ENCODE data around the gene PRKCE. TPM values are rescaled to one million over a fixed set of nuclear protein-coding genes. Genes with fewer than 3 reads are reported as not detected.
A peak's percentile ranks its signal among the peaks of the same experiment; 100 is the strongest.

Gene PRKCE
- total and polyA plus RNA-seq, 3 experiments from 2014 or later, result 3.1 to 9.6 (median 7.9) TPM

GRCh38 chr2:45834372-45834771 lies 182.9 kb downstream of the PRKCE start:
- Mint-ChIP-seq H3K4me1 (peaks cover 4 to 8% (median 7%) of the 10 kb centered on the region in 3 donors), H3K27ac (no peak overlapping the region), H3K36me3 (peaks cover 0 to 17% (median 2%) of the 10 kb centered on the region in 3 donors), H3K27me3 (no peaks in the 10 kb centered on the region), H3K9me3 (peaks cover 8 to 17% (median 15%) of the 10 kb centered on the region in 5 donors), H3K4me3 (no peak overlapping the region)
- no peak overlapping the region for H3K27ac ChIP-seq (ENCODE audit: low read depth, low read length)
- H3K36me3 ChIP-seq (ENCODE audit: insufficient read depth, low read length), result no peaks in the 10 kb centered on the region
- CTCF ChIA-PET, result no interaction called here
- POLR2A ChIA-PET, result no interaction called here
- no peaks in the 10 kb centered on the region for H3K27me3 ChIP-seq (ENCODE audit: insufficient read depth, low read length, poor library complexity, severe bottlenecking)
- H3K4me3 ChIP-seq (ENCODE audit: low read length), result no peak overlapping the region
- DNase-seq, result no peak
- H3K9me3 ChIP-seq (ENCODE audit: low read length), result no peaks in the 10 kb centered on the region
- no peaks in the 10 kb centered on the region for H3K4me1 ChIP-seq (ENCODE audit: insufficient read depth, low read length)

DNA sequence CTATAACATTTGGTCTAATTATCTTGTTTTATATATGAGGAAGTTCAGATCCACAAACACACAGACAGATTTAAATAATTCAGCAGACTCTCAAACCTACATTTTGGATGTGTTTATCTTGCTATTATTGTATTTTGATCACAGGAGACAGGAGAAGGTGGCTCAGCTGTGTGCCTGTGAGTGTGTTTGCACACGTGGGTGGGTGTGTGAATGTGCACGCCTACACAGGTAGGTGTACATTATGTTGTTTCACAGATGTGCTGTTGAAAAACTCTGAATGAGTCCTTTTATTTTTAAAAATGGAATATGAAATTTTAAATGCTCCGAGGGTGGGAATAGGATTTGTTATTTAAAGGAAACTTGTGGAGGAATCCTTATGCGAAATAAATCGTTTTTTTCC lies 183.4 kb downstream of the PRKCE start:
- H3K36me3 ChIP-seq (ENCODE audit: insufficient read depth, low read length), result no peaks in the 10 kb centered on the region
- DNase-seq, result no peak
- Mint-ChIP-seq H3K27me3 (no peaks in the 10 kb centered on the region), H3K4me3 (no peak overlapping the region), H3K36me3 (peaks cover 0 to 16% (median 2%) of the 10 kb centered on the region in 3 donors), H3K27ac (no peak overlapping the region), H3K4me1 (peaks cover 4 to 8% (median 7%) of the 10 kb centered on the region in 3 donors), H3K9me3 (peaks cover 8 to 15% (median 13%) of the 10 kb centered on the region in 5 donors)
- no peaks in the 10 kb centered on the region for H3K27me3 ChIP-seq (ENCODE audit: insufficient read depth, low read length, poor library complexity, severe bottlenecking)
- H3K9me3 ChIP-seq (ENCODE audit: low read length), result no peaks in the 10 kb centered on the region
- ChIA-PET POLR2A (no interaction called here), CTCF (no interaction called here)
- no peaks in the 10 kb centered on the region for H3K4me1 ChIP-seq (ENCODE audit: insufficient read depth, low read length)
- H3K27ac ChIP-seq (ENCODE audit: low read depth, low read length), result no peak overlapping the region
- no peak overlapping the region for H3K4me3 ChIP-seq (ENCODE audit: low read length)

- CTCF ChIA-PET, result no interaction called here
Observed at GRCh38 chr2:45836316-45836715, 184.8 kb downstream of the PRKCE start.

DNA sequence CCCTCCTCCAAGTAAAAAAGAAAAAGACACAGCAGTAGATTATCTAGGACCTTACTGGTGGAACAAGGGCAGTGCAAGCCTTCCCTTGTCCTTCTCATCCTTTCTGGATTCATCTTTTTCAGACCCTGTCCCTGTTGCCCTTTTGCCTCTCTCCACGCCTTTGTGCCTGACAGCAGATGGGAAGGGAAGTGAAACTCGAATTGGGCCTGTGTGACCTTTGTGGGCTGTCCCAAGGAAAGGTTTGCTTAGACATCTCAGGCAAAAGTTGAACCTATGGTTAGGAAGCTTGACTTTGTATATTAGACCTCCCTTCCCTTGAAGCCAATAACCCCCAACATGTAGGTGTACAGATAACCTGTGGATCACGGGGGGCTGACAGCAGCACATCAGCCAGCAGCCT lies 185.3 kb downstream of the PRKCE start:
- Histone ChIP-seq H3K27ac (ENCODE audit: low read depth, low read length) (no peak overlapping the region), H3K9me3 (ENCODE audit: low read length) (no peaks in the 10 kb centered on the region), H3K36me3 (ENCODE audit: insufficient read depth, low read length) (no peaks in the 10 kb centered on the region), H3K4me1 (ENCODE audit: insufficient read depth, low read length) (no peaks in the 10 kb centered on the region), H3K27me3 (ENCODE audit: insufficient read depth, low read length, poor library complexity, severe bottlenecking) (no peaks in the 10 kb centered on the region), H3K4me3 (ENCODE audit: low read length) (no peak overlapping the region)
- ChIA-PET CTCF (no interaction called here), POLR2A (no interaction called here)
- no peaks in the 10 kb centered on the region for H3K36me3 Mint-ChIP-seq
- no peak overlapping the region for H3K27ac Mint-ChIP-seq
- H3K27me3 Mint-ChIP-seq, result no peaks in the 10 kb centered on the region
- H3K9me3 Mint-ChIP-seq, result no peaks in the 10 kb centered on the region
- no peak overlapping the region for H3K4me3 Mint-ChIP-seq
- no peak for DNase-seq
- H3K4me1 Mint-ChIP-seq, result peaks cover 4 to 10% (median 8%) of the 10 kb centered on the region in 3 donors

More at GRCh38 chr2:45836316-45836715, 184.8 kb downstream of the PRKCE start:
- H3K27me3 ChIP-seq (ENCODE audit: insufficient read depth, low read length, poor library complexity, severe bottlenecking), result no peaks in the 10 kb centered on the region
- H3K36me3 ChIP-seq (ENCODE audit: insufficient read depth, low read length), result no peaks in the 10 kb centered on the region
- Mint-ChIP-seq H3K36me3 (peaks cover 0 to 2% (median 0%) of the 10 kb centered on the region in 3 donors), H3K9me3 (peaks cover 0 to 2% (median 1%) of the 10 kb centered on the region in 5 donors), H3K4me1 (peaks cover 4 to 8% (median 7%) of the 10 kb centered on the region in 3 donors), H3K27me3 (no peaks in the 10 kb centered on the region), H3K27ac (no peak overlapping the region), H3K4me3 (no peak overlapping the region)
- H3K9me3 ChIP-seq (ENCODE audit: low read length), result no peaks in the 10 kb centered on the region
- H3K27ac ChIP-seq (ENCODE audit: low read depth, low read length), result no peak overlapping the region
- POLR2A ChIA-PET, result no interaction called here
- no peaks in the 10 kb centered on the region for H3K4me1 ChIP-seq (ENCODE audit: insufficient read depth, low read length)
- DNase-seq, result no peak
- no peak overlapping the region for H3K4me3 ChIP-seq (ENCODE audit: low read length)

- Histone ChIP-seq H3K9me3 (ENCODE audit: low read length) (no peaks in the 10 kb centered on the region), H3K4me3 (ENCODE audit: low read length) (no peak overlapping the region), H3K4me1 (ENCODE audit: insufficient read depth, low read length) (peaks cover 4% of the 10 kb centered on the region), H3K36me3 (ENCODE audit: insufficient read depth, low read length) (no peaks in the 10 kb centered on the region), H3K27me3 (ENCODE audit: insufficient read depth, low read length, poor library complexity, severe bottlenecking) (no peaks in the 10 kb centered on the region), H3K27ac (ENCODE audit: low read depth, low read length) (no peak overlapping the region)
- H3K36me3 Mint-ChIP-seq, result peaks cover 0 to 4% (median 0%) of the 10 kb centered on the region in 3 donors
- H3K27ac Mint-ChIP-seq, result peak overlapping the region in 1 of 8 donors; percentile 61
- ChIA-PET POLR2A (no interaction called here), CTCF (no interaction called here)
- no peak overlapping the region for H3K4me3 Mint-ChIP-seq
- H3K4me1 Mint-ChIP-seq, result peaks cover 8 to 16% (median 11%) of the 10 kb centered on the region in 3 donors
- no peak for DNase-seq
- H3K9me3 Mint-ChIP-seq, result no peaks in the 10 kb centered on the region
- no peaks in the 10 kb centered on the region for H3K27me3 Mint-ChIP-seq
Observed at GRCh38 chr2:45837812-45838341, 186.4 kb downstream of the PRKCE start.

DNA sequence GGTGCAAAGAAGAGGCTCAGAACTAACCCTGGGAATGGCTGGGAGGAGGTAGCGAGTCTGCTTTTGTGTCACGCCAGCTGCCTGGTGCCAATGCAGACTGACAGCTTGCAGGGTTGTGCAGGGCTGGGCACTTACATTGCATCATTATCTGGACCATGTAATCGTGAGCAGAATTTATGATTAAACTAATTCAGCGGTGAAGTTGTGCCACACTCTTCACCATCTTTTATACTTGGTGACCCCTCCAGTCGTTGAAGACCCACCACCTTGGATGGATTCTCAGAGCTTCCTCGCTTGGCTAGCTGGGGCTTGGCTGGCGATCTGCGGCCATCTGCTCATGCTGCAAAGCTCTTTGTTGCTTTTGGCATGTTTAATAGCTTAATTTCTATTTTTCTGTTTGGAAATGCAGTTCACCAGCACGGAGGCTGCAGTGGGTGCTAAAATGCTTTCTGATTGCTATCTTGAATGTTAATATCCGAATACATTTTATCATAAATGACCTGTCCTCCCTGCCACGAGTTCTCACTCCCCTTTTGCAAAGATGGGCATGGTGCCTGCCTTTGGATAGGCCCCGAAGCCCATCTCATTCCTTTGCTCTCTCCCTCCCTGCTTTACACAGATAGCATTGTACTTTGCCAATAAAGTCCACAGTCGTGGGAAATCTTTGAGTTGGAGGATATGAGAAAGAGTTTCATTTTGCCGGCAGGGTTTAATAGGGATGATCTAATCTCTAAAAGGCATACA lies 188.2 kb downstream of the PRKCE start:
- peaks cover 0 to 7% (median 0%) of the 10 kb centered on the region in 3 donors for H3K36me3 Mint-ChIP-seq
- H3K4me3 Mint-ChIP-seq, result no peak overlapping the region
- POLR2A ChIA-PET, result no interaction called here
- Histone ChIP-seq H3K36me3 (ENCODE audit: insufficient read depth, low read length) (no peaks in the 10 kb centered on the region), H3K4me1 (ENCODE audit: insufficient read depth, low read length) (peaks cover 6% of the 10 kb centered on the region), H3K27ac (ENCODE audit: low read depth, low read length) (no peak overlapping the region), H3K4me3 (ENCODE audit: low read length) (no peak overlapping the region), H3K9me3 (ENCODE audit: low read length) (no peaks in the 10 kb centered on the region), H3K27me3 (ENCODE audit: insufficient read depth, low read length, poor library complexity, severe bottlenecking) (no peaks in the 10 kb centered on the region)
- no peaks in the 10 kb centered on the region for H3K9me3 Mint-ChIP-seq
- CTCF ChIA-PET, result no interaction called here
- H3K4me1 Mint-ChIP-seq, result peaks cover 13 to 28% (median 22%) of the 10 kb centered on the region in 3 donors
- DNase-seq, result no peak
- H3K27me3 Mint-ChIP-seq, result no peaks in the 10 kb centered on the region
- H3K27ac Mint-ChIP-seq, result no peak overlapping the region

DNA sequence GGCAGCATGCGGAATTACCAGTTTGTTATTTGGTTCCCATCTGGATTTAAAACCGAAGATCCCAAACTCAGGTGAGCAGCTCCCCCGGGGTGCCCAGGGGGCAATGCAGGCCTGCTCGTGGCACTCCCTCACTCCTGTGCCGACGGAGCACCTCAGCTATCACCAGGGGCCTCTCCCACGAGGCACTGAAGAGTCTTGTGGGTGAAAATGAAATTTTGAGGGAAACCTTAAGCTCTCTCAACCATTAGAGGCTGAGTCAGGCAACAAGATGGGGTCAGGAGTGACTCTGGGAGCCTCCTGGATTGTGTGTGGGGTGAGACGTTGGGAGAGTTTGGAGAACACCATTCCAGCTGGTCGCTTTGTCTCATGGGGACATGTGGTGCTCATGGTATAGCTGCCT lies 189.0 kb downstream of the PRKCE start:
- CTCF ChIA-PET, result no interaction called here
- Histone ChIP-seq H3K4me3 (ENCODE audit: low read length) (no peak overlapping the region), H3K36me3 (ENCODE audit: insufficient read depth, low read length) (no peaks in the 10 kb centered on the region), H3K27ac (ENCODE audit: low read depth, low read length) (no peak overlapping the region), H3K4me1 (ENCODE audit: insufficient read depth, low read length) (peaks cover 6% of the 10 kb centered on the region), H3K9me3 (ENCODE audit: low read length) (no peaks in the 10 kb centered on the region), H3K27me3 (ENCODE audit: insufficient read depth, low read length, poor library complexity, severe bottlenecking) (no peaks in the 10 kb centered on the region)
- Mint-ChIP-seq H3K4me1 (peaks cover 15 to 33% (median 25%) of the 10 kb centered on the region in 3 donors), H3K9me3 (no peaks in the 10 kb centered on the region), H3K27ac (peak overlapping the region in 1 of 8 donors; percentile 4), H3K4me3 (no peak overlapping the region), H3K36me3 (peaks cover 0 to 7% (median 1%) of the 10 kb centered on the region in 3 donors), H3K27me3 (peaks cover 0 to 2% of the 10 kb centered on the region in 2 donors)
- DNase-seq, result no peak
- POLR2A ChIA-PET, result no interaction called here

DNA sequence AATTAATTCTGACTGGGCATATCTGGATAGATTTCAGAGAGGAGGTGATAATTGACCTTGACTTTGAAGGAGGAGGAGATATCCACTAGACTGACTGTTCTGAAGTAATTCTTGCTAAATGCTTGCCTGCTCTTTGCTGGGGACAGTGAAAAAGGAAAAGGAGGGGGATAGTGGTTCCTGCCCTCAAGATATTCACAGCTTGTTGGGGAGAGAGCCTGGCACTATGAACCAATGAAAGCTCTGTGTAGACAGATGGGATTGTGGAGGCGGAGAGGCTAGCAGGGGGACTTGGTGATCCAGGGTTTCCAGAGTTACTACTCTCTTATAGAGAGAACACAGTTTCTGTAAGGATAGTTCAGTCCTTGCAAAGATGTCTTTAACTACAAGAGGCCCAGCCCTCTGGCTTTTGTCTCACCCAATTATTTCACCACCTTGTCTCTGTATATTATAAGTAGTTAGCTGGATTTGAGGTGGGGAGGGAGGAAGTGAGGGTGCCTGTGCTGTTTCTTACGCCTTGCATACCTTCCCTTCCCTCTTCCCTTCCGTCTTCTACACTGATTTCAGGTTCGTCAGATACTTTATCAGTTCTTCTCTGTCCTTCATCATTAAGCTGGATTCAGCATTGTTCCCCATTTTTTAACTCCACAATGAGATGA lies 190.4 kb downstream of the PRKCE start:
- Mint-ChIP-seq H3K9me3 (no peaks in the 10 kb centered on the region), H3K4me1 (peaks cover 14 to 31% (median 25%) of the 10 kb centered on the region in 3 donors), H3K4me3 (no peak overlapping the region), H3K27ac (peak overlapping the region in 1 of 8 donors; percentile 59), H3K36me3 (peaks cover 6 to 10% (median 7%) of the 10 kb centered on the region in 3 donors), H3K27me3 (peaks cover 0 to 2% of the 10 kb centered on the region in 2 donors)
- H3K36me3 ChIP-seq (ENCODE audit: insufficient read depth, low read length), result no peaks in the 10 kb centered on the region
- H3K4me1 ChIP-seq (ENCODE audit: insufficient read depth, low read length), result peaks cover 6% of the 10 kb centered on the region
- no peak overlapping the region for H3K27ac ChIP-seq (ENCODE audit: low read depth, low read length)
- no peak overlapping the region for H3K4me3 ChIP-seq (ENCODE audit: low read length)
- H3K9me3 ChIP-seq (ENCODE audit: low read length), result no peaks in the 10 kb centered on the region
- ChIA-PET POLR2A (no interaction called here), CTCF (no interaction called here)
- DNase-seq, result no peak
- no peaks in the 10 kb centered on the region for H3K27me3 ChIP-seq (ENCODE audit: insufficient read depth, low read length, poor library complexity, severe bottlenecking)
